Upper lobe of left lung (tissue), 6 donors: ENCODE results near the gene ACSL3. TPM values are rescaled to one million over a fixed set of nuclear protein-coding genes. Genes with fewer than 3 reads are reported as not detected.

Experiments used
- ATAC-seq, 2 donors: fragments of 200-7000 bp; cut with Tn5 transposase; one replicate each; pipeline ENCODE4 v1.9.1; 2022; ENCODE audit warnings: mild to moderate bottlenecking in 2 of 2, moderate library complexity in 2 of 2; ENCODE audit not compliant: low FRiP score in 2 of 2
- DNase-seq, 2 donors: peaks; one replicate each; pipeline ENCODE4 v3.0.0-alpha.2; 2019 to 2020
- H3K27ac ChIP-seq, 4 donors: fragments of 200-600 bp; sonication (generic); one replicate each; pipeline ENCODE4 v1.5.1; 2016 to 2019
- H3K27me3 ChIP-seq, 4 donors: fragments of 200-600 bp; sonication (generic); one replicate each; pipeline ENCODE4 v1.5.1; 2017 to 2019
- H3K36me3 ChIP-seq, 4 donors: fragments of 200-600 bp; sonication (generic); one replicate each; pipeline ENCODE4 v1.5.1; 2016 to 2019
- H3K4me1 ChIP-seq, 4 donors: fragments of 200-600 bp; sonication (generic); one replicate each; pipeline ENCODE4 v1.5.1; 2018 to 2019
- H3K4me3 ChIP-seq, 4 donors: fragments of 200-600 bp; sonication (generic); one replicate each; pipeline ENCODE4 v1.5.1; 2017 to 2019; ENCODE audit warnings: mild to moderate bottlenecking in 2 of 4, moderate library complexity in 1 of 4
- H3K9me3 ChIP-seq, 4 donors: fragments of 200-600 bp; sonication (generic); one replicate each; pipeline ENCODE4 v1.5.1; 2018 to 2019
- CTCF ChIP-seq, 6 experiments: fragments of 450-650 bp in 4 of 6; fragments of 200-600 bp in 2 of 6; sonication (generic) in 2 of 6; IDR thresholded peaks; one replicate each; pipeline ENCODE4 v1.5.1; 2016 to 2019; ENCODE audit warnings: antibody characterized with exemption in 6 of 6
- EP300 ChIP-seq, 4 donors: sonication (generic); formaldehyde crosslinking; IDR thresholded peaks; one replicate each; pipeline ENCODE4 v1.5.1; 2017; ENCODE audit warnings: antibody characterized with exemption in 4 of 4, control low read depth in 2 of 4
- POLR2A ChIP-seq, 4 donors: fragments of 450-650 bp; IDR thresholded peaks; one replicate each; pipeline ENCODE4 v1.5.1; 2016 to 2017; ENCODE audit warnings: antibody characterized with exemption in 4 of 4, mild to moderate bottlenecking in 2 of 4
- POLR2AphosphoS5 ChIP-seq, 2 donors: sonication (generic); formaldehyde crosslinking; IDR thresholded peaks; one replicate each; pipeline ENCODE4 v1.5.1; 2017; ENCODE audit warnings: antibody characterized with exemption in 2 of 2
- WGBS, 2 donors: methylation state at CpG; one replicate each; pipeline ENCODE4 v1.1.5; 2017 to 2018; 5-methylcytosine and 5-hydroxymethylcytosine counted together
- total RNA-seq, 6 donors: library from RNA; depleted of rRNA in 4 of 6; stranded (reverse); fragments of >200 nt in 4 of 6; gene quantifications; one replicate each; pipeline versions ENCODE4 v1.1.0 to v1.2.1, GENCODE V29; 2016 to 2021
- donor health status: DM: no; HTN: no; CAD: no; lungs with moderate emphysema.
- donor health status: DM: no; HTN: yes; CAD: no; lungs with severe emphysema.

The ACSL3 gene
- total RNA-seq, 6 donors from 2014 or later: 35.6 to 86.0 (median 69.9) TPM

- TF ChIP-seq POLR2AphosphoS5 (IDR thresholded peaks at IDR 0.05) (no peak), POLR2A (IDR thresholded peaks at IDR 0.05) (no peak), CTCF (IDR thresholded peaks at IDR 0.05) (no peak), EP300 (IDR thresholded peaks at IDR 0.05) (no peak)
- peaks cover 14 to 80% (median 46%) of the 10 kb centered on the region in 4 donors for H3K36me3 ChIP-seq
- no peaks in the 10 kb centered on the region for H3K27me3 ChIP-seq
- H3K9me3 ChIP-seq: peaks cover 2 to 5% (median 4%) of the 10 kb centered on the region in 4 donors
- H3K27ac ChIP-seq: no peak overlapping the region
- H3K4me3 ChIP-seq: no peak overlapping the region
- no peak for ATAC-seq
- H3K4me1 ChIP-seq: no peaks in the 10 kb centered on the region
- 93 to 96% methylated on average over 3 of the region's 3 CpGs for WGBS, 2 donors
- DNase-seq: no peak
Observed at GRCh38 chr2:222933458-222933857, 72.6 kb downstream of the ACSL3 start.

GRCh38 chr2:222935688-222936298 lies 75.0 kb downstream of the ACSL3 start:
- H3K36me3 ChIP-seq: peaks cover 14 to 81% (median 42%) of the 10 kb centered on the region in 4 donors
- no peak for TF ChIP-seq EP300 (IDR thresholded peaks at IDR 0.05)
- no peak for TF ChIP-seq CTCF (IDR thresholded peaks at IDR 0.05)
- no peak for TF ChIP-seq POLR2A (IDR thresholded peaks at IDR 0.05)
- TF ChIP-seq POLR2AphosphoS5 (IDR thresholded peaks at IDR 0.05): no peak
- WGBS, 2 donors: 79 to 83% methylated on average over 4 of the region's 4 CpGs

GRCh38 chr2:222936705-222937104 lies 75.9 kb downstream of the ACSL3 start:
- DNase-seq: no peak
- no peak for ATAC-seq
- TF ChIP-seq POLR2A (IDR thresholded peaks at IDR 0.05) (no peak), EP300 (IDR thresholded peaks at IDR 0.05) (no peak), POLR2AphosphoS5 (IDR thresholded peaks at IDR 0.05) (no peak), CTCF (IDR thresholded peaks at IDR 0.05) (no peak)
- H3K36me3 ChIP-seq: peaks cover 14 to 81% (median 35%) of the 10 kb centered on the region in 4 donors
- H3K27me3 ChIP-seq: no peaks in the 10 kb centered on the region
- H3K27ac ChIP-seq: no peak overlapping the region
- H3K4me3 ChIP-seq: no peak overlapping the region
- H3K9me3 ChIP-seq: peaks cover 3 to 8% (median 7%) of the 10 kb centered on the region in 4 donors
- no peaks in the 10 kb centered on the region for H3K4me1 ChIP-seq
- 97 to 98% methylated on average over 7 of the region's 7 CpGs for WGBS, 2 donors

More at GRCh38 chr2:222935688-222936298, 75.0 kb downstream of the ACSL3 start:
- no peaks in the 10 kb centered on the region for H3K27me3 ChIP-seq
- no peak overlapping the region for H3K4me3 ChIP-seq
- ATAC-seq (no peak), DNase-seq (no peak)
- H3K27ac ChIP-seq: no peak overlapping the region
- peaks cover 3 to 8% (median 7%) of the 10 kb centered on the region in 4 donors for H3K9me3 ChIP-seq
- no peaks in the 10 kb centered on the region for H3K4me1 ChIP-seq

GRCh38 chr2:222938327-222938726 lies 77.5 kb downstream of the ACSL3 start:
- WGBS, 2 donors: 93 to 98% methylated on average over 2 of the region's 2 CpGs
- Histone ChIP-seq H3K9me3 (peaks cover 3 to 8% (median 7%) of the 10 kb centered on the region in 4 donors), H3K4me1 (peaks cover 0 to 1% (median 0%) of the 10 kb centered on the region in 4 donors), H3K4me3 (no peak overlapping the region), H3K27ac (no peak overlapping the region), H3K36me3 (peaks cover 5 to 76% (median 25%) of the 10 kb centered on the region in 4 donors), H3K27me3 (no peaks in the 10 kb centered on the region)
- no peak for ATAC-seq
- TF ChIP-seq POLR2AphosphoS5 (IDR thresholded peaks at IDR 0.05): no peak
- no peak for TF ChIP-seq CTCF (IDR thresholded peaks at IDR 0.05)
- no peak for TF ChIP-seq EP300 (IDR thresholded peaks at IDR 0.05)
- no peak for TF ChIP-seq POLR2A (IDR thresholded peaks at IDR 0.05)
- DNase-seq: no peak
